GM18498 (cell line): ENCODE data around the gene P4HA1.

ENCODE experiments used
- ATAC-seq: cut with Tn5 transposase; IDR thresholded peaks from one replicate; pipeline ENCODE4 v1.9.1; 2021; ENCODE audit warnings: mild to moderate bottlenecking, moderate library complexity; ENCODE audit not compliant: unreplicated experiment

Gene P4HA1

GRCh38 chr10:72981028-72981881, 115.4 kb downstream of the P4HA1 start:
- no peak for ATAC-seq

GRCh38 chr10:72980348-72980747, 116.3 kb downstream of the P4HA1 start:
- ATAC-seq, result no peak

GRCh38 chr10:72979709-72980108, 117.0 kb downstream of the P4HA1 start:
- no peak for ATAC-seq

GRCh38 chr10:72976886-72977285, 119.8 kb downstream of the P4HA1 start:
- no peak for ATAC-seq
